Subcutaneous abdominal adipose tissue (tissue), 5 donors: ENCODE measurements around the gene TMEM233.

Source experiments
- H3K27ac ChIP-seq: one replicate; pipeline ENCODE4 v1.7.0; 2013; ENCODE audit warnings: low read depth, mild to moderate bottlenecking, inconsistent platforms, low read length, moderate library complexity
- H3K27me3 ChIP-seq, 5 donors: one replicate each; pipeline ENCODE4 v1.7.0; 2013; ENCODE audit warnings: low read length in 5 of 5, inconsistent platforms in 1 of 5; ENCODE audit not compliant: control insufficient read depth in 5 of 5, insufficient read depth in 4 of 5
- H3K36me3 ChIP-seq, 5 donors: one replicate each; pipeline ENCODE4 v1.7.0; 2013; ENCODE audit warnings: low read length in 5 of 5; ENCODE audit not compliant: control insufficient read depth in 5 of 5, insufficient read depth in 5 of 5
- H3K4me1 ChIP-seq, 5 donors: one replicate each; pipeline ENCODE4 v1.7.0; 2013; ENCODE audit warnings: low read length in 5 of 5, mild to moderate bottlenecking in 3 of 5, moderate library complexity in 1 of 5; ENCODE audit not compliant: control insufficient read depth in 5 of 5, insufficient read depth in 5 of 5
- H3K4me3 ChIP-seq, 5 donors: one replicate each; pipeline ENCODE4 v1.7.0; 2013; ENCODE audit warnings: low read length in 5 of 5, low read depth in 1 of 5
- H3K9ac ChIP-seq, 5 donors: one replicate each; pipeline ENCODE4 v1.7.0; 2013; ENCODE audit warnings: low read length in 5 of 5, mild to moderate bottlenecking in 4 of 5, moderate library complexity in 3 of 5
- H3K9me3 ChIP-seq, 5 donors: one replicate each; pipeline ENCODE4 v1.7.0; 2013; ENCODE audit warnings: low read length in 5 of 5; ENCODE audit not compliant: control insufficient read depth in 5 of 5
- donor health status: healthy.
- donor health status: healthy.
- donor health status: healthy.
- donor health status: healthy.
- donor health status: healthy.

The TMEM233 gene

GRCh38 chr12:119593578-119594398, at the start of gene TMEM233:
Gene TMEM233 (plus strand): TSS chr12:119593774. CDS start chr12:119593849, 75 bp downstream.
- Histone ChIP-seq H3K27ac (no peak within 1 kb of the TSS), H3K4me1 (peaks cover 0 to 36% (median 10%) of the 10 kb centered on the region in 5 donors), H3K27me3 (peaks cover 12 to 51% (median 18%) of the 10 kb centered on the region in 5 donors), H3K9me3 (no peaks in the 10 kb centered on the region), H3K36me3 (no peaks in the 10 kb centered on the region), H3K9ac (peak within 1 kb of the TSS in 1 of 5 donors; percentile 42), H3K4me3 (peak within 1 kb of the TSS; percentile 30 to 72 (median 65))

- H3K4me1 ChIP-seq = peaks cover 0 to 3% (median 0%) of the 10 kb centered on the region in 5 donors
- no peak overlapping the region for H3K9ac ChIP-seq
- no peaks in the 10 kb centered on the region for H3K36me3 ChIP-seq
- no peak overlapping the region for H3K27ac ChIP-seq
- peaks cover 0 to 4% (median 3%) of the 10 kb centered on the region in 5 donors for H3K27me3 ChIP-seq
- H3K4me3 ChIP-seq = no peak overlapping the region
- no peaks in the 10 kb centered on the region for H3K9me3 ChIP-seq
These were observed 48.6 kb upstream of the TMEM233 start for GRCh38 chr12:119544765-119545625.

- Histone ChIP-seq H3K4me3 (no peak overlapping the region), H3K27ac (no peak overlapping the region), H3K36me3 (no peaks in the 10 kb centered on the region), H3K9me3 (no peaks in the 10 kb centered on the region), H3K9ac (no peak overlapping the region), H3K4me1 (peaks cover 0 to 3% (median 0%) of the 10 kb centered on the region in 5 donors), H3K27me3 (peaks cover 0 to 4% (median 0%) of the 10 kb centered on the region in 5 donors)
These were observed 47.2 kb upstream of the TMEM233 start for GRCh38 chr12:119546340-119546739.

- Histone ChIP-seq H3K27ac (no peak overlapping the region), H3K4me1 (peaks cover 0 to 3% (median 0%) of the 10 kb centered on the region in 5 donors), H3K27me3 (peaks cover 0 to 4% (median 0%) of the 10 kb centered on the region in 5 donors), H3K36me3 (no peaks in the 10 kb centered on the region), H3K4me3 (no peak overlapping the region), H3K9me3 (no peaks in the 10 kb centered on the region), H3K9ac (no peak overlapping the region)
These were observed 46.6 kb upstream of the TMEM233 start for GRCh38 chr12:119547001-119547400.

- Histone ChIP-seq H3K27me3 (peaks cover 0 to 2% (median 0%) of the 10 kb centered on the region in 5 donors), H3K36me3 (no peaks in the 10 kb centered on the region), H3K9me3 (peaks cover 0 to 4% (median 0%) of the 10 kb centered on the region in 5 donors), H3K9ac (no peak overlapping the region), H3K4me1 (no peaks in the 10 kb centered on the region), H3K4me3 (no peak overlapping the region), H3K27ac (no peak overlapping the region)
These were observed 36.7 kb upstream of the TMEM233 start for GRCh38 chr12:119556854-119557253.

- Histone ChIP-seq H3K27ac (no peak overlapping the region), H3K9me3 (no peaks in the 10 kb centered on the region), H3K36me3 (no peaks in the 10 kb centered on the region), H3K9ac (no peak overlapping the region), H3K4me3 (no peak overlapping the region), H3K4me1 (no peaks in the 10 kb centered on the region), H3K27me3 (no peaks in the 10 kb centered on the region)
These were observed 28.2 kb upstream of the TMEM233 start for GRCh38 chr12:119565404-119565803.

- no peaks in the 10 kb centered on the region for H3K36me3 ChIP-seq
- H3K27ac ChIP-seq = no peak overlapping the region
- peaks cover 0 to 8% (median 0%) of the 10 kb centered on the region in 5 donors for H3K4me1 ChIP-seq
- H3K4me3 ChIP-seq = no peak overlapping the region
- no peaks in the 10 kb centered on the region for H3K9me3 ChIP-seq
- H3K9ac ChIP-seq = no peak overlapping the region
- no peaks in the 10 kb centered on the region for H3K27me3 ChIP-seq
These were observed 22.8 kb upstream of the TMEM233 start for GRCh38 chr12:119570771-119571170.

GRCh38 chr12:119573086-119573485, 20.5 kb upstream of the TMEM233 start:
- no peak overlapping the region for H3K27ac ChIP-seq
- no peaks in the 10 kb centered on the region for H3K36me3 ChIP-seq
- H3K4me3 ChIP-seq = no peak overlapping the region
- peaks cover 0 to 2% (median 0%) of the 10 kb centered on the region in 5 donors for H3K27me3 ChIP-seq
- H3K9ac ChIP-seq = no peak overlapping the region
- H3K4me1 ChIP-seq = peaks cover 0 to 8% (median 0%) of the 10 kb centered on the region in 5 donors
- no peaks in the 10 kb centered on the region for H3K9me3 ChIP-seq

GRCh38 chr12:119574255-119574654, 19.3 kb upstream of the TMEM233 start:
- H3K9me3 ChIP-seq = no peaks in the 10 kb centered on the region
- H3K27me3 ChIP-seq = peaks cover 0 to 2% (median 0%) of the 10 kb centered on the region in 5 donors
- no peak overlapping the region for H3K27ac ChIP-seq
- H3K4me1 ChIP-seq = peaks cover 0 to 8% (median 0%) of the 10 kb centered on the region in 5 donors
- no peak overlapping the region for H3K9ac ChIP-seq
- H3K36me3 ChIP-seq = no peaks in the 10 kb centered on the region
- no peak overlapping the region for H3K4me3 ChIP-seq
